AG10803 (cell line): Measurements from ENCODE around the gene RSAD1.

Experiments
- DNase-seq: peaks from one replicate; pipeline ENCODE4 v3.0.0; 2010; ENCODE audit warnings: low read depth
- H3K4me3 ChIP-seq: 2 replicates; pipeline ENCODE4 v1.5.1; 2011; ENCODE audit warnings: mild to moderate bottlenecking, low read length, control low read depth
- CTCF ChIP-seq: conservative IDR thresholded peaks from 2 replicates; pipeline ENCODE4 v1.5.1; 2011; ENCODE audit warnings: mild to moderate bottlenecking, low read length, control low read depth, inconsistent platforms

Gene RSAD1

GRCh38 chr17:50519141-50519834, 40.6 kb downstream of the RSAD1 start:
- no peak for DNase-seq
- no peak overlapping the region for H3K4me3 ChIP-seq
- no peak for TF ChIP-seq CTCF

- H3K4me3 ChIP-seq, result no peak overlapping the region
- no peak for DNase-seq
- no peak for TF ChIP-seq CTCF
Measured at GRCh38 chr17:50520483-50520882, 41.8 kb downstream of the RSAD1 start.

- no peak for TF ChIP-seq CTCF
- DNase-seq, result no peak
- no peak overlapping the region for H3K4me3 ChIP-seq
Measured at GRCh38 chr17:50521514-50521913, 42.9 kb downstream of the RSAD1 start.

- TF ChIP-seq CTCF, result no peak
- no peak overlapping the region for H3K4me3 ChIP-seq
- DNase-seq, result no peak
Measured at GRCh38 chr17:50522766-50523165, 44.1 kb downstream of the RSAD1 start.

- no peak for DNase-seq
- H3K4me3 ChIP-seq, result no peak overlapping the region
- no peak for TF ChIP-seq CTCF
Measured at GRCh38 chr17:50523208-50523607, 44.5 kb downstream of the RSAD1 start.

- no peak for DNase-seq
- no peak overlapping the region for H3K4me3 ChIP-seq
Measured at GRCh38 chr17:50524838-50525237, 46.2 kb downstream of the RSAD1 start.

More at GRCh38 chr17:50524838-50525237, 46.2 kb downstream of the RSAD1 start:
- no peak for TF ChIP-seq CTCF
